ENCODE measurements around the gene ADRM1.

ADRM1 gene

GRCh38 chr20:62326959-62327725 lies 24.3 kb downstream of the ADRM1 start:
- no peak for DNase-seq

GRCh38 chr20:62327726-62328495 lies 25.1 kb downstream of the ADRM1 start:
- no peak for DNase-seq

GRCh38 chr20:62328684-62329388 lies 26.0 kb downstream of the ADRM1 start:
- no peak for DNase-seq

- no peak for DNase-seq
Measured at GRCh38 chr20:62329389-62330377, 26.9 kb downstream of the ADRM1 start.

- DNase-seq = no peak
Measured at GRCh38 chr20:62330576-62331317, 27.9 kb downstream of the ADRM1 start.

GRCh38 chr20:62331347-62331746 lies 28.6 kb downstream of the ADRM1 start:
- no peak for DNase-seq

- no peak for DNase-seq
Measured at GRCh38 chr20:62332421-62332820, 29.6 kb downstream of the ADRM1 start.

GRCh38 chr20:62332989-62333819 lies 30.4 kb downstream of the ADRM1 start:
- no peak for DNase-seq

GRCh38 chr20:62333820-62334595 lies 31.2 kb downstream of the ADRM1 start:
- no peak for DNase-seq

- no peak for DNase-seq
Measured at GRCh38 chr20:62334881-62335280, 32.1 kb downstream of the ADRM1 start.

GRCh38 chr20:62335532-62335931 lies 32.7 kb downstream of the ADRM1 start:
- DNase-seq = no peak

GRCh38 chr20:62336329-62336728 lies 33.5 kb downstream of the ADRM1 start:
- DNase-seq = no peak

GRCh38 chr20:62336775-62337557 lies 34.2 kb downstream of the ADRM1 start:
- no peak for DNase-seq

GRCh38 chr20:62337558-62338293 lies 34.9 kb downstream of the ADRM1 start:
- DNase-seq = no peak

GRCh38 chr20:62338294-62338620 lies 35.5 kb downstream of the ADRM1 start:
- no peak for DNase-seq

- DNase-seq = no peak
Measured at GRCh38 chr20:62339647-62340062, 36.9 kb downstream of the ADRM1 start.

GRCh38 chr20:62342910-62343309 lies 40.1 kb downstream of the ADRM1 start:
- no peak for DNase-seq

GRCh38 chr20:62344092-62344491 lies 41.3 kb downstream of the ADRM1 start:
- DNase-seq = no peak

Data from activated effector memory CD4-positive, alpha-beta T cell treated with Interleukin-2 at 50 U/mL for 16 hours (primary cell).